Endometrial microvascular endothelial cells (primary cell): ENCODE measurements around the gene MYOZ2. TPM values are rescaled to one million over a fixed set of nuclear protein-coding genes. Genes with fewer than 3 reads are reported as not detected.
"Not testable (repeated sequence)": the region's sequence is repeated elsewhere in the genome, so short reads cannot be mapped to it uniquely, and the experiment has no call there.

Experiments
- in situ Hi-C: cut with HindIII; loops from 2 replicates; pipeline ENCODE4 v1.10.0; 2017; ENCODE audit warnings: low sequenced_read_pairs, low pct_unique_long_range_greater_than_20kb; ENCODE audit errors: inconsistent ontology term
- total RNA-seq: library from RNA; depleted of rRNA; stranded (reverse); fragments of >200 nt; gene quantifications from one replicate; pipeline ENCODE4 v1.2.3, GENCODE V29; 2015; ENCODE audit errors: inconsistent ontology term

MYOZ2 gene
- total RNA-seq, 1 donor from 2014 or later: 0.19 TPM

GRCh38 chr4:119173729-119174361, 38.2 kb downstream of the MYOZ2 start:
- in situ Hi-C loops: not testable (repeated sequence)

GRCh38 chr4:119179011-119179410, 43.4 kb downstream of the MYOZ2 start:
- in situ Hi-C loops: no loop called here

- in situ Hi-C loops: no loop called here
These were observed 48.5 kb downstream of the MYOZ2 start for GRCh38 chr4:119184128-119184527.

- in situ Hi-C loops: no loop called here
These were observed 54.0 kb downstream of the MYOZ2 start for GRCh38 chr4:119189638-119190037.

GRCh38 chr4:119190354-119190753, 54.7 kb downstream of the MYOZ2 start:
- in situ Hi-C loops: no loop called here

GRCh38 chr4:119191505-119191904, 55.9 kb downstream of the MYOZ2 start:
- in situ Hi-C loops: no loop called here

GRCh38 chr4:119197772-119198212, 62.2 kb downstream of the MYOZ2 start:
- in situ Hi-C loops: no loop called here

- in situ Hi-C loops: no loop called here
These were observed 69.3 kb downstream of the MYOZ2 start for GRCh38 chr4:119204916-119205315.

- in situ Hi-C loops: no loop called here
These were observed 70.1 kb downstream of the MYOZ2 start for GRCh38 chr4:119205690-119206089.

GRCh38 chr4:119206178-119206577, 70.5 kb downstream of the MYOZ2 start:
- in situ Hi-C loops: no loop called here

- in situ Hi-C loops: no loop called here
These were observed 71.4 kb downstream of the MYOZ2 start for GRCh38 chr4:119207051-119207450.

GRCh38 chr4:119209077-119209476, 73.4 kb downstream of the MYOZ2 start:
- in situ Hi-C loops: no loop called here

- in situ Hi-C loops: no loop called here
These were observed 74.0 kb downstream of the MYOZ2 start for GRCh38 chr4:119209586-119209985.

GRCh38 chr4:119210775-119211174, 75.1 kb downstream of the MYOZ2 start:
- in situ Hi-C loops: no loop called here

GRCh38 chr4:119211867-119212233, 76.2 kb downstream of the MYOZ2 start:
- in situ Hi-C loops: no loop called here

- in situ Hi-C loops: no loop called here
These were observed 76.8 kb downstream of the MYOZ2 start, which contains the start of gene USP53 for GRCh38 chr4:119212234-119212963. TSS of gene USP53 (plus strand) at chr4:119212713. CDS start at chr4:119239760, 27,047 bp downstream.

- in situ Hi-C loops: no loop called here
These were observed 77.5 kb downstream of the MYOZ2 start for GRCh38 chr4:119212964-119213606.

GRCh38 chr4:119218093-119218492, 82.5 kb downstream of the MYOZ2 start:
- in situ Hi-C loops: no loop called here

- in situ Hi-C loops: no loop called here
These were observed 85.8 kb downstream of the MYOZ2 start for GRCh38 chr4:119221412-119221811.

- in situ Hi-C loops: no loop called here
These were observed 92.1 kb downstream of the MYOZ2 start for GRCh38 chr4:119227690-119228089.
